HL-60 (cell line): ENCODE data around the gene APPL2.

ENCODE experiments used
- CTCF ChIP-seq: IDR thresholded peaks from one replicate; pipeline ENCODE4 v1.5.1; 2011; ENCODE audit warnings: low read length, control low read depth, inconsistent platforms; ENCODE audit not compliant: insufficient read depth
- GABPA ChIP-seq: IDR thresholded peaks from 2 replicates; pipeline ENCODE4 v1.6.1; 2012; ENCODE audit warnings: low read depth
- POLR2AphosphoS5 ChIP-seq: IDR thresholded peaks from 2 replicates; pipeline ENCODE4 v1.6.1; 2012; ENCODE audit warnings: low read depth
- REST ChIP-seq: IDR thresholded peaks from 2 replicates; pipeline ENCODE4 v1.6.1; 2012; ENCODE audit warnings: low read depth; ENCODE audit not compliant: insufficient replicate concordance
- SPI1 ChIP-seq: IDR thresholded peaks from 2 replicates; pipeline ENCODE4 v1.6.1; 2012; ENCODE audit warnings: low read depth, mild to moderate bottlenecking, borderline replicate concordance

- TF ChIP-seq CTCF: no peak
- TF ChIP-seq SPI1: no peak
- no peak for TF ChIP-seq POLR2AphosphoS5
- no peak for TF ChIP-seq REST
- TF ChIP-seq GABPA: no peak
These were observed 45.7 kb upstream of the APPL2 start for GRCh38 chr12:105281694-105282049.
